LHCN-M2 (cell line): ENCODE results near the gene EXOC1L. TPM values are rescaled to one million over a fixed set of nuclear protein-coding genes. Genes with fewer than 3 reads are reported as not detected.
A peak's percentile ranks its signal among the peaks of the same experiment; 100 is the strongest.

Source experiments
- DNase-seq: peaks from one replicate; pipeline ENCODE4 v3.0.0-alpha.2; 2012; ENCODE audit warnings: low read depth
- polyA plus RNA-seq: library from polyadenylated mRNA; unstranded; fragments of >200 nt; gene quantifications from one replicate; pipeline ENCODE4 v1.2.1, GENCODE V29; 2012; ENCODE audit warnings: missing spikeins
- total RNA-seq: library from RNA; depleted of rRNA; stranded (reverse); fragments of >200 nt; gene quantifications from 2 replicates; pipeline ENCODE4 v1.2.3, GENCODE V29; 2014; rRNA removed

Gene EXOC1L, protein sequence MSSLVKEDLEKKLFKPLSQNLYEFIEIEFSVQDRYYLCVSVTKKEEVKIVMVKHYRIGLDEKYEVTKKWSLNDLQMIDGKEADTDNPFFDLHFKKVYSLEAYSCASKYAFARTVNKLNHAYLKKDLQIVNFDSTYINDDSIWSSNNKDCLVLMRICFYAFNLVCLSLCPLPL
- total RNA-seq: not detected in 2 replicates
- not detected for polyA plus RNA-seq

GRCh38 chr4:55819634-55820033 lies at the start of gene EXOC1L:
EXOC1L (plus strand) TSS chr4:55819790; CDS start chr4:55820027, 237 bp downstream.
- peak; percentile 18 for DNase-seq

- no peak for DNase-seq
These were observed 48.9 kb upstream of the EXOC1L start for GRCh38 chr4:55770662-55771061.

DNA sequence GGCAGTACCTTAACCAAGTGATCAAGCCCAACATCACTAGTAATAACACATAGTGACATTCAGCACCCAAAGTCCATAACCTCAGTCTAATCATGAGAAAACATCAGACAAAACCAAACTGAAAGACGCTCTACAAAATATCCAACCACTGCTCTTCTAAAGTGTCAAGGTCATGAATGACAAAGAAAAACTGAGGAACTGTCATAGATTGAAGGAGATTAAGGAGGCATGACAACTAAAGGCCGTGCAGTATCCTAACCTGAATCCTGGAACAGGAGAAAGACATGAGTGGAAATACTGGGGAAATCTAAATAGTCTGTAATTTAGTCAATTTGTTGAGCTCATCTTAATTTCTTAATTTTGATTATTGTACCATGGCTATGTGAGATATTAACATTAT lies 38.2 kb upstream of the EXOC1L start:
- no peak for DNase-seq

DNA sequence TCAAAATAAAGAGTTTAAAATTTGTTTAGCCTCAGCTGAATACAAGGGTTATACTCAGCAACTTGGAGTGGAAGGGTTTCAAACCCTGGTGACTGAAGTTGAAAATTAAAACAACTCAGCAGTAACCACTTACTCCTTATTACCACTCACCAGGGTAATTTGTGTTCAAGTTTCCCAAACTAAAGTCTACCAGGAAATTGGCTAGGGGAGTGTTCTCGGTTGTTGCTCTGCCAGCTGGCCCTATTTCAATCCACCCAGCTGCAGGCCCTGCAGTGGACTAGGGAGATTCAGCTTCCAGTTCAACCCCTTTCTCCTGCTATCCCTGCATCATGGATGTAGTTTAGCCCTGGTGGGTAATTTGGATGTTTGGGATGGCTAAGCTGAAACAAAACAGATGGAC lies 37.8 kb upstream of the EXOC1L start:
- DNase-seq: no peak

DNA sequence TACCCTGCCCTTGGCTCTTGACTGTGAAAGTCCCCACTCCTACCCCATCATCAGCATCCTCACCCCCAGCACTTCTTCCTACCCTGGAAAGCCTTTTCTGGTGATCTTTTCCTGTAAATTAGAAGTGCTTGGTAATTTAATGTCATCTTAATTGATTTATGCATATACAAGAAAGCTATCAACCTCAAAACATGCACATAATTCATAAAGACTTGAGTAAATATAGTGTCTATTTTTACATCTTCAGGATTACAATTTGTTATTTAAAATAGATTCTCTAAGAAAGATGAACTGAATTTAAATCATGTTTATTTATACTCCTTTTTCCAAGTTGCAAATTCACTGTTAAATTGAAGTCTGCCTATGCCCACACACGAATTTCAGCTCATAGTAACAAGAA lies 36.0 kb upstream of the EXOC1L start:
- DNase-seq: no peak

- no peak for DNase-seq
These were observed 34.8 kb upstream of the EXOC1L start for GRCh38 chr4:55784747-55785146.

GRCh38 chr4:55791666-55792065 lies 27.9 kb upstream of the EXOC1L start:
- peak; percentile 17 for DNase-seq

DNA sequence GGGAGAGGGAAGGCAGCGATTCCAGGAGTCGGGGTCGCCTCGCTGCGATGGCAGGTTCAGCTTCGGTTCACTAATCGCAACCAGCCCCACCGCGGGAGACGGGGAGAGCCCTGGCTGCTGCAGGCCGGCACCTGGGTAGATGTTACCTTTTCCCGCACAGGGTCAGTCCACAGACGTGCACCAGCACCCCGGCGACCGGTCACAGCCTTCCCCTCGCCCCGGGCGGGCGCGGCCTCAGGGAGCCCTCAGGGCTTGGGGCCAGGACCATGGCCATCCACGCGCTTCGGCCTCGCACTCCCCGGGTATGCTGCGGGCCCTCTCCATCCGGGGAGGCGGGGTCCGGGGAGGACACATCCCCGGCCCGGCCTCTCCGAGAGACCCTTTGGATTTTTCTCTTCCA lies 26.1 kb upstream of the EXOC1L start:
- no peak for DNase-seq

DNA sequence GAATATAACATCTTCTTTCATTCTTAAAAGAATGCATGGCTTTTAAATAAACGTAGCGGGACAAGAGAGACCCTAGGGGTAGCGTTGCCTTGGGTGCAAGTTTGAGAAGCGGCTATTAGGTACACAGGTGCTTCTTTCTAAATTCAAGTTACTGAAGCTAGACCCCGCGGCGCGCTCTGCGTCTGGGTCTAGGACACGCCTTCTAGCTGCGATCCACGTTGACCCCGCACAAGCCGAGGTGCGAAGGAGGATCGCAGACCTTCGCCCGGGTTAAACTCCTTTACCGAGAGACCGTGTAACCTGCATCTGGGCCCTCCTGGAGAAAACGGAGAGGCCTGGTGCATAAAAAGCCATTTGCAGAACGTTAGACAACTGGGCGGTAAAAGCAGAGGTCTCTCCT lies 25.5 kb upstream of the EXOC1L start:
- no peak for DNase-seq

GRCh38 chr4:55795341-55795740 lies 24.2 kb upstream of the EXOC1L start:
- no peak for DNase-seq

DNA sequence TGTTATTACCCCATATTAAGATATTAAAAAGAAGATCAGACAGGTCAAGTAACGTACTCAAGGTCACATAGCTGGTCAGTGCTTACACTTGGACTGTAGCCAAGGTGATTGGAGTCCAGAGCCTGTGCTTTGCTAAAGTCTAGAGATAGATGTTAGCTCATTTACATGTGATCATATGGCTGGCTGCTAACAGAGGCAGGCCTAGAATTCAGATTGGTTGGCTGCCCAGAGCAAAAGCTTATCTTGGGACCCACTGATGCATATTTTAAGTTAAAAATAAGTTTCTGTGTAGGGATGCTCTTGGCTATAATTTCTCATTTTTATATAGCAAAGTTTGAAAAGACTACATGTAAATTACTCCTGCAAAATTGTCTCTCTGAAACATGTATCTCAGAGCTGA lies 18.1 kb upstream of the EXOC1L start:
- DNase-seq: no peak

- DNase-seq: no peak
These were observed 12.0 kb upstream of the EXOC1L start for GRCh38 chr4:55807556-55807955.

GRCh38 chr4:55808186-55808585 lies 11.4 kb upstream of the EXOC1L start:
- no peak for DNase-seq

DNA sequence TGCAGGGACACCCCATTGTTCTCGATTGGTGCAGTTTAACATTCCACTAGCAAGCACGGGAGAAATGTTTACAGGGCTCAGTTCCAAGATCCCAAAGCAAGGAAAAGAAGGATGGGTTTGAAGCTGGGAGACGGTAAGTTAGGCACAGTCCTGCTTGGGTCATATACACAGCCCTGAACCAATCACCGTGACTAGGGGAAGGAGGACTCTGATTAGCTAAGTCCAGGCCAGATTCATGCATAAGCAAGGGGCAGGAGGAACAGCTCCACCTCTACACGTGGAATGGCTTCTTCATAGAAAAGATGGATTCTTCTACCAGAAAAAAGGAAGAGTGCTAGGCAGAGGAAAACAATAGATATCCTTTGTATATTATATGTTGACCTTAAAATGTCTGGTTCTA lies 11.0 kb upstream of the EXOC1L start:
- DNase-seq: no peak

DNA sequence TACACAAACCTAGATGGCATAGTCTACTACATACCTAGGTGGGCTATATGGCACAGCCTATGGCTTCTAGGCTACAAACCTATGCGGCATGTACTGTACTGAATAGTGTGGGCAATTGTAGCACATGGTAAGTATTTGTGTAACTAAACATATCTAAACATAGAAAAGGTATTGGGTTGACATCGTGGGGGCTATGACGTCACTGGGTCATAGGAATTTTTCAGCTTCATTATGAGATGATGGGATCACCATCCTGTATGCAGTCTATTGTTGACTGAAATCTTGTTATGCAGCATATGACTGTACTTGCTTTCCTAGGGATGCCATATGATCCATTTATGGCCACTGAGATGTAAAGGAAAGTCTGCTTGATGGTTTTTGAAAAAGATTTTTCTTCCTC lies 1.9 kb upstream of the EXOC1L start:
- no peak for DNase-seq

GRCh38 chr4:55820279-55820678 lies 689 bp downstream of the EXOC1L start:
- DNase-seq: no peak

DNA sequence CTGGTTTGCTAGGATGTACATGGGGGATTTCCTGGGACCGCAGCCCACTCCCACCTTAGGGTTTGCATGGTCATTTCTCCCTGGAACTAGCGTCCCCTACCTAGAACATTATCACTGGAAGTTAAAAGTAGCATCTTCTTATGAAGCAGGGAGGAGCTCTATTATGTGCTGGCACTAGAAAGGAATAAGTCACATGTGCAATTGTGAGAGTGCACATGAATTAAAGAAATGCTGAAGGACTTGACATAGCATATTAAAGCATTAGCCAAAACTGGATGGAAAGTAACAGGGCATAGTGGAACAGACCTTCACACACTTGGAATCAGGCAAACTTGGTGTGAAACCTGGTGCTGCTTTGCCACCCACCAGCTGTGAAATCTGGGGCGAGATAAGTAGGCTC lies 2.7 kb downstream of the EXOC1L start:
- DNase-seq: no peak

DNA sequence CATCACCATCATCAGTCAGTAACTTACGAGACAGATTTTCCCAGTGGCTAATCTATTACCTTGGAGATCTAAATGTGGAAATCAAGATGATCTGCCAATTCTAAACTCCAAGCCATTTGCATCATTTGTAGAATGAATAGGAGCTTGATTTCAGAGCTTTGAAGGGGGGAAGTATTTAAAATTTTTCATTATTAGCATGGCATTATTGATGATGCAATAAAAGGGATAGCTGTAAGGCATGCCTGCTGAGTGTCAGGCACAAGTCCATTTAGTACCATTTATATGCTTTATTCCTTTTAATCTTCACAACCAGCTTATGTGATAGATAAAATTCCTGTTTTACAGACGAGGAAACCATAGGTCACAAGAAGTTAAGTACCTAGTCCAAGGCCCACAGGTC lies 5.3 kb downstream of the EXOC1L start:
- DNase-seq: no peak

- DNase-seq: no peak
These were observed 7.4 kb downstream of the EXOC1L start for GRCh38 chr4:55826986-55827385.

DNA sequence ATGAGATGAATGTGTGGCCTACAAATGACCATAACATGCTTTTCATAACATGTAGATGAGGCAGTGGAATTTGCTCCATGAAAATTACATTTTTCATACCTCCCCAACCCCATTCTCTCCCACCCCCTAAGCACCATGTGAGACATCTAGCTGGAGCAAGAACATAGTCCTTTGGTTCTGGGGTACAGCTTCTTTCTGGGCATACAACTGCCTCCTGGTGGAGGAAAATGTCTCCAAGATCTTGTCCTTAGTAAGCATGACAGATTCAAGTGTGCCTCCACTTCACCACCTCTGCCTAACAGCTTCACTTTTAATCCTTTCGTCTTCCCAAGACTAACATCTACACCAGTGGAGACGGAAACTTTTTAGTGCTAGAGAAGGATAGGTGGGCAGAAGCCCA lies 8.0 kb downstream of the EXOC1L start:
- no peak for DNase-seq

GRCh38 chr4:55830048-55830447 lies 10.5 kb downstream of the EXOC1L start:
- DNase-seq: no peak

GRCh38 chr4:55830716-55831115 lies 11.1 kb downstream of the EXOC1L start:
- no peak for DNase-seq

GRCh38 chr4:55834086-55834795 lies 14.7 kb downstream of the EXOC1L start:
- no peak for DNase-seq

GRCh38 chr4:55837903-55838302 lies 18.3 kb downstream of the EXOC1L start:
- no peak for DNase-seq
